GM18511 (cell line): Measurements from ENCODE around the gene APOO.
"Not testable (repeated sequence)": the region's sequence is repeated elsewhere in the genome, so short reads cannot be mapped to it uniquely, and the experiment has no call there.

Experiments used
- ATAC-seq: cut with Tn5 transposase; IDR thresholded peaks from one replicate; pipeline ENCODE4 v1.9.1; 2021; ENCODE audit warnings: mild to moderate bottlenecking, moderate library complexity; ENCODE audit not compliant: unreplicated experiment

The APOO gene

GRCh38 chrX:23904096-23904495, 3.6 kb downstream of the APOO start:
- no peak for ATAC-seq

- no peak for ATAC-seq
Observed at GRCh38 chrX:23902419-23902818, 5.3 kb downstream of the APOO start.

GRCh38 chrX:23901805-23902204, 5.9 kb downstream of the APOO start:
- peak; percentile 70 for ATAC-seq

- peak; percentile 39 for ATAC-seq
Observed at GRCh38 chrX:23901060-23901459, 6.7 kb downstream of the APOO start.

- no peak for ATAC-seq
Observed at GRCh38 chrX:23900220-23900797, 7.4 kb downstream of the APOO start.

- ATAC-seq, result no peak
Observed at GRCh38 chrX:23898412-23898959, 9.3 kb downstream of the APOO start.

- ATAC-seq, result no peak
Observed at GRCh38 chrX:23896981-23897380, 10.8 kb downstream of the APOO start.

- not testable (repeated sequence) for ATAC-seq
Observed at GRCh38 chrX:23896539-23896938, 11.2 kb downstream of the APOO start.

- not testable (repeated sequence) for ATAC-seq
Observed at GRCh38 chrX:23894993-23895392, 12.7 kb downstream of the APOO start.

GRCh38 chrX:23890933-23891332, 16.8 kb downstream of the APOO start:
- ATAC-seq, result no peak

- ATAC-seq, result no peak
Observed at GRCh38 chrX:23888887-23889501, 18.7 kb downstream of the APOO start.

- no peak for ATAC-seq
Observed at GRCh38 chrX:23887918-23888317, 19.8 kb downstream of the APOO start.

GRCh38 chrX:23887451-23887850, 20.3 kb downstream of the APOO start:
- ATAC-seq, result no peak

- no peak for ATAC-seq
Observed at GRCh38 chrX:23885803-23886202, 21.9 kb downstream of the APOO start.

GRCh38 chrX:23884427-23885024, 23.2 kb downstream of the APOO start:
- no peak for ATAC-seq

- ATAC-seq, result no peak
Observed at GRCh38 chrX:23883737-23884354, 23.9 kb downstream of the APOO start.

- ATAC-seq, result no peak
Observed at GRCh38 chrX:23879380-23880090, 28.2 kb downstream of the APOO start.

- no peak for ATAC-seq
Observed at GRCh38 chrX:23871905-23872546, 35.7 kb downstream of the APOO start.

- ATAC-seq, result no peak
Observed at GRCh38 chrX:23870041-23870440, 37.7 kb downstream of the APOO start.

- no peak for ATAC-seq
Observed at GRCh38 chrX:23864742-23865326, 42.9 kb downstream of the APOO start.
